HG03045 (cell line): ENCODE measurements around the gene EDIL3.

Source experiments
- ATAC-seq: cut with Tn5 transposase; IDR thresholded peaks from one replicate; pipeline ENCODE4 v1.9.1; 2021; ENCODE audit warnings: mild to moderate bottlenecking, moderate library complexity; ENCODE audit not compliant: unreplicated experiment

EDIL3 gene

GRCh38 chr5:84384604-84385575 is at the start of gene EDIL3:
EDIL3 (minus strand) TSS chr5:84384880; CDS start chr5:84384374, 506 bp downstream.
- ATAC-seq = no peak

- ATAC-seq = no peak
These were observed 48.8 kb upstream of the EDIL3 start for GRCh38 chr5:84433461-84433860.

DNA sequence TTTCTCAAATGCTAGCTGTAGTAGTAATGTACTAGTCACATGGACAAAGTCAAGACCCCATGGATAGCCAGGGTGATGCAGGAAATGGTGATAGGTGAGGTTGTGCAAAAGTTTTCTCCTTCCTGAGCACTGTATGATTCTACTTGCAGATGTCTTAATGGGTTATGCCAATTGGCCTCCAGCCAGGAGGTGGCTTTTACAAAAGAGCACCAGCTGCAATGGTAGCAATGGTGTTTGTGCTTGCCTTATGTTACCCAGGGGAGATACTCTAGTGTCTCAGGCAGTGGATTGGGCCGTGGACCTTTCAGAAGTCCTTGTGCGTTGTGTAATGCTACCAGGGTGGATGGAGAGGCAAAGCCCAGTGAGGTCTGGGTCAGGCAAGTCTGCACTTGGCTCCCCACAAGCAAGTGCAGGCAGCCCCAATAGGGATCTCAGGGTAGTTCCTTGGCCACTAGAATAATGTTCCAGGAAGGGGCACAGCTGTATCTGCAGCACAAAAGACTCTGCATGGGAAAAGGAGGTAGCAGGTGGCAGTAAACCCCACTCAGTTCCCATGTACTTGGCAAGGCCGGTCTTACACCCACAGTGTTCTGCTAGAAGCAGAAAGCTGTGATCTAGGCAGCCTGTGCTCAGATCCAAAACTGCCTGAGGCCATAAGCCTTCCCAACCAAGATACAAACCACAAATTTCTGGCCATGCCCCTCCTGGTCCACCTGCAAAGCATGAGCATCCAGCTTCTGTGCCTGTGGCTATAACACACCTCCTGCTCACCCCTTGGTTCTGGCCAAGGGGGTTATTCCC is 46.4 kb upstream of the EDIL3 start:
- ATAC-seq = no peak

GRCh38 chr5:84430079-84430478 is 45.4 kb upstream of the EDIL3 start:
- ATAC-seq = no peak

DNA sequence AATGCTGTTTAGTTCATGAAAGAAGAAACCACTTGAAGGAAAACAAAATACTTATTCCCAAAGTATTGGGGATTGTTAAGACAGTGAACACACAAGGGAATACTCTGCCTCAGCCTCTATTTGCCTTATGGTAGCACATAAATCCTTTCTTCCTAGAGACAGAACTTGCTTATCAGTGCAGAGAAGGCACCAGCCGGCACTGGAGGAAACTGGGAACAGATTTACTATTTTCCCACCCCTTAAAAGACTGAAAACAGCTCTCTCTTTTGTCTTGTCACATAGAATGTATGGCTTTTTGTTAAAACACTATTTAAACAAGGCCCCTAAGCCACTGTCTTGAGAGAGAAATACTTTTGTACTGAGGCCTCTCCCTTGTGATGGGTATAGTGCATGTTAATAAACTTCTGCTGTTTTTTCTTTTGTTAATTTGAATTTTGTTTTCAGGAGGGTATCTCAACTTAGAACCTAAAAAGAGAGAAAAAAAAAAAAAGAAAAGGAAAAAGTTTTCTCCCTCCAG is 40.7 kb upstream of the EDIL3 start:
- no peak for ATAC-seq

GRCh38 chr5:84419742-84420141 is 35.1 kb upstream of the EDIL3 start:
- ATAC-seq = no peak

- no peak for ATAC-seq
These were observed 27.3 kb upstream of the EDIL3 start for GRCh38 chr5:84411832-84412605.

DNA sequence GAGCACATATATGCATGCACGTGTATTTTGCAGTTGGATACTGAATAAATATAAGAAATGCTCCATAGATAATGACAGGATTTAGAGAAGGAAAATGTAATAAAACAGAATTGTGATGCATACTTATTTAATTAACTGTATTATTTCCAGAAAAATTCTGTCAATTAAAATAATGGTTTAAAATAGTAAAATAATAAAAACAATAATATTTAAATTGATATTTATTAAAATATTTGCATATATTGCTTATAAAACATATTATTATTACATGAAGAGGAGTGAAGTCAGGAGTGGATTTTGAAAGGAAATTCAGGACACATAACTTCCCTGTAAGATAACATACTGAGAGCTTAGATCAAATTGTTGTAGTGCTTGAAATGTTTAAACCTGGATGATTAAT is 21.4 kb upstream of the EDIL3 start:
- no peak for ATAC-seq

DNA sequence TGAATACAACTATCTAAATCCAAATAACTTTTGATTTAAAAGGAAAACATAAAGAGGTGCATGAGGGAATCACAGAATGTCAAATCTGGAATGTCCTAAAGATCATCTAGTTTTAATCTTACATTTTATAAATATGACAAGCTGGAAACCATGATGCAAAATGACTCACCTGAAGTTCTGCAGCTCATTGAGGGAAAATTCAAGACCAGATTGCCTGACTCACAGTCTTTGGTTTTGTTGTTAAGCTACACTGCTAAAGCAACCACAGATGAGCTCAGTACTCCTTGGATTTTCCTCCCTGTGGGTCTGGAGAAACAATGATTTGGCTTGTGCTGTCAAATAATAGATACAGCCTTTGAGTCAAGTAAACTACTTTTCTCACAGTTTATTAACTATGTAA is 19.1 kb upstream of the EDIL3 start:
- ATAC-seq = no peak

- no peak for ATAC-seq
These were observed 12.7 kb upstream of the EDIL3 start for GRCh38 chr5:84397385-84397784.

- ATAC-seq = no peak
These were observed 9.3 kb upstream of the EDIL3 start for GRCh38 chr5:84393969-84394368.

DNA sequence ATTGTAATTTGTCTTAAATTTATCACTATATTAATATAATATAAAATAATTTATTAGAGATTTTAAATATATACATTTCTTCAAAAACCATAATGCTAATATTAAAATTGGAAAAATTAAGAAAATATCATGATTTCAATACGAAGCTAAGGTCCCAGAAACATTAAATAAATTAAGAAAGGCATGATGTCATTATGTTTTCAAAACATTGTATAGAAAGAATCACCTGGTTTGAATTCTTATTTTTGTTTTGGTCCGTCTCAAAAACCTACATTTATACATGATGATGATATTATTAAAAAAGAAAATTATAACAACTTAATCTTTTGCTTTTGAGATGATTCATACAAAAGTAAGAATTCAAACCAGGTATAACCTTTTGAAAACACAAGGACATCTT is 8.2 kb upstream of the EDIL3 start:
- no peak for ATAC-seq

DNA sequence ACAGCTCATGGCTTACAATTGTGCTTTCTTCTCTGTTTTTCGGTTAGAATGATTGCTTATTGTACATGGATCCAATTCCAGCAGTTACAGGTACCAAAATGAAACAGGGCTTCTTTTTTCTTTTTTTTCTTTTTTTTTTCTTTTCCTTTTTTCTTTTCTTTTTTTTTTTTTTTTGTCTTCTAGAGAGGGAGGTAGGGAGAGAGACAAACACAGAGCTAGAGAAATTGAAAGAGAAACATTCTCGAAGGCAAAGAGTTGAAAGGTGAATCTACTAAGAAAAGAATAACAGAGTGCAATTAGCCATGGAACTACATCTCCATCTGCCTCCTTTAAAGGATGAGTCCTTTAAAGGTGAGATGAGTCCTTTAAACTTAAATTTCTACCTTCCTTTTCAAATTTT is 1.0 kb upstream of the EDIL3 start:
- ATAC-seq = no peak

DNA sequence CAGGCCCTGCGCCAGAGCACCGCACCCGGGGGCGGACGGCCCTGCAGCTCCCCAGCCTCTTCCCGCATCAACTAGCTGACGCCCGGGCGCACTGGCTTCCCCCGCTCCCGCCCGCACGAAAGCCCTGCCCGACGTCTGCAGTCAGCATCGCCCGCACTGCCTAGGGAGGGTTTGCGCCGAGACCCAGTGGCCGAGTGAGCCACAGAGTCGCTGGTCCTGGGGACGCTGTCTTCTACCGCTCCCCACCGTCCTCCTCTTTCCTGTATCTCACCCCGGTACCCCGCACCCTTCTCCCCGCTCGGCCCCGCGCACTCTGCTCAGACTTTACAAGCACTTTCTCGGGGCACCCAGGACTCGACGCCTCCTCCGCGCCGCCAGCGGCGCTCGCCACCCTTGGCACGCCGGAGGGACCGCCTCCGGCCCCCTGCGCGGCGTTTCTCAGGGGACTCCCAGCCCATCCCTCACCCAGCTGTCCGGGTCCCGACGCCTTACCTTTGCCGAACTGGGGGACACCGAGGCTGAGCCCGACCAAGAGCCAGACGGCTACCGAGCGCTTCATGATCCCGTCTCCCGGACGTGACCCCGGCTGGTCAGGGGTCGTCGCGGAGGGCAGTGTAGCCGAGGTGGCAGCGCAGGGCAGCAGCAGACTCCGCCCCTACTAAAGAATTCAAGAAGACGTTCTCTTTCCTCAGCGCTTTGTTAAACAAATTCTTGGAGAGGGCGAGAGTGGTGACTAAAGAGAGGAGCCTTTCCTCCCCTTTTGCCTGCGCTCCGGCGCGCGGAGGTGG is 670 bp downstream of the EDIL3 start:
- no peak for ATAC-seq

DNA sequence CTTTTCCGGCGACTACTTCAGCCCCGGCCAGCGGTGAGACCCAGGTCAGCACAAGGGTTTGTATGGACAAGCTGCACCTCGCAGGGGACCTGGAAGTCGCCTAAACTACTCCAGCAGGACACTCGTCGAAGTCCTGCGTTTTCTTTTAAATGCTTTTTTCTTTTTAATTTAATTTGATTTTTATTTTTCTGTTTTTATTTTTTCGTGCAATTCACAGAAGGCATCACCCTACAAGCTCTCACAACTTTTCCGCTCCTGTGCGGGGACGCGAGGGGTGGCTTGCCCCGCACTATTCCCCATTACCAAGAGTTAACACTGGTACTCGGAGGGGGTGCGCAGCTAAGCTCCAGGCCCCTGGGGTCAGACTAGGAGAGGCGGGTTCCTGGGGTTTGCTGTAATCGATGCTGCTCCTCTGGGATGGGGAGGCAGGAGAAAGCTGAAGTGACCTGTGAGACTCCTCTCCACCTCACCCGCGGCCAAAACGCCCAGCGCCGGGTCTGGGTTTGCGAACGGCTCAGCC is 1.3 kb downstream of the EDIL3 start:
- no peak for ATAC-seq

- no peak for ATAC-seq
These were observed 2.1 kb downstream of the EDIL3 start for GRCh38 chr5:84382363-84383295.

- ATAC-seq = no peak
These were observed 2.9 kb downstream of the EDIL3 start for GRCh38 chr5:84381502-84382362.

DNA sequence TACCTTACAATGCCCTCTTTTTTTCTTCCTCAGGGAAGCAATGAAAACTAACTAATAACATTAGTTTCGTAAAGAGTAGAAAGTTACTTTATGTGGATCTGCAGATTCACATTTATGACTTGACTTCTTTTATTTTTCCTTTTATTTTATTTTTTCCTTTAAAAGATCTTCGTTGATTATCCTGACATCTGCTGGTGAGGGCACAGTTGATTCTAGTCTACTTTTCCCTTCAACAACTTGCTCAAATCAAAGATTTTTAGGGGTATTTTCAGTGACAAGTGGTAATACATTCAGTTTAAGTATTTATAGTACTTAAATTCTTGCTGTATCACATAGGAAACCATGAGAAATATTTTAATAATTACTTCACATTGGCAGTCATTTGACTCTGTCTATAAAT is 4.9 kb downstream of the EDIL3 start:
- ATAC-seq = no peak
